GM12872 (cell line): ENCODE measurements around the gene MMP3.

Experiments
- TF ChIP-seq, protein P1 (sequence below): IDR thresholded peaks from 3 replicates; pipeline ENCODE4 v1.5.1; 2011; ENCODE audit warnings: low read depth, mild to moderate bottlenecking, low read length, moderate library complexity; ENCODE audit not compliant: insufficient read depth

MMP3 gene

DNA sequence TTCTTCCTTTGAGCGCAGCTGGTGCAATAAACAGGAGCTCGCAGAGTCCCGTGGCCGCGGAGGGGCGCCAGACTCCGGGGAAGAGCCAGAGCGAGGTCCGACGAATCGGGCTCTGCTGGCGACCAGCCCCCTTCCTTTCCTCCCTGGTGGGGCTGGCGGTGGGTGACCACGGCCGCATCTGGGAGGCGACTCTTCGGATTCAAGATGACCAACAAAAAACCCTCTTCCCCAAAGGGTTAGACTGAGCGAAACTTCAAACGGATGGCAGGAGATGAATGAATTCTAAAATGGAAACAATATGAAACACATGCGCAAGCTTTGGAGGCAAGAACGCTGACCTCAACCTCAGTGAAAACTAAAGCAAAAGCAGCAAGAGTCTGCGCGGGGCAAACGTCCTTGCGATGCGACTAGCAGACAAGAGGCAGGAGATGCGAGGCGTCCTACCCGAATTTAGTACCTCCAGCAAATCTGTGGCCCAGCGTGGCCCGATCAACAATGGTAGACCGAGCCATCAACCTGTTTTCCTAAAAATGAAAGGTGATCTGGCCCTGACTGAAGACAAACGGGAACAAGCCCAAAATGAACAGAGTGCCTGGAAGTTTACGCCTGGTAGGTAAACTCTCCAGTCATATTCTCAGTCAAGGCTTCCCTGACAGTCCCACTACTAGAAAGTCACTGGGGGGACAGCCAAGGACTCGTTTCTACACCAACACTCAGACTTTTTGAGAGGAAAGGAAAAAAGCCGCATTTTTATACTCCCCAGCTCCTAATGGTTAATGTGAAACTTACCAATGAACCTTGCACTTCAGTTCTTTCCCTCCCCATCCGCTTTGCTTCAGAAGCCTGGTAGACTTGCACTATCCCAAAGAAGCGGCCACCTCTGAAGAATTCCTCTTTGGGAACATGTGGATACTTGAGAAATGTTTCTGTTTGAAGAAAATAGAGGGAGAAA lies 11.6 kb downstream of the MMP3 start:
- TF ChIP-seq, protein P1, sequence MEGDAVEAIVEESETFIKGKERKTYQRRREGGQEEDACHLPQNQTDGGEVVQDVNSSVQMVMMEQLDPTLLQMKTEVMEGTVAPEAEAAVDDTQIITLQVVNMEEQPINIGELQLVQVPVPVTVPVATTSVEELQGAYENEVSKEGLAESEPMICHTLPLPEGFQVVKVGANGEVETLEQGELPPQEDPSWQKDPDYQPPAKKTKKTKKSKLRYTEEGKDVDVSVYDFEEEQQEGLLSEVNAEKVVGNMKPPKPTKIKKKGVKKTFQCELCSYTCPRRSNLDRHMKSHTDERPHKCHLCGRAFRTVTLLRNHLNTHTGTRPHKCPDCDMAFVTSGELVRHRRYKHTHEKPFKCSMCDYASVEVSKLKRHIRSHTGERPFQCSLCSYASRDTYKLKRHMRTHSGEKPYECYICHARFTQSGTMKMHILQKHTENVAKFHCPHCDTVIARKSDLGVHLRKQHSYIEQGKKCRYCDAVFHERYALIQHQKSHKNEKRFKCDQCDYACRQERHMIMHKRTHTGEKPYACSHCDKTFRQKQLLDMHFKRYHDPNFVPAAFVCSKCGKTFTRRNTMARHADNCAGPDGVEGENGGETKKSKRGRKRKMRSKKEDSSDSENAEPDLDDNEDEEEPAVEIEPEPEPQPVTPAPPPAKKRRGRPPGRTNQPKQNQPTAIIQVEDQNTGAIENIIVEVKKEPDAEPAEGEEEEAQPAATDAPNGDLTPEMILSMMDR = peak; percentile 45; the same call in 2 of the 3 replicates

DNA sequence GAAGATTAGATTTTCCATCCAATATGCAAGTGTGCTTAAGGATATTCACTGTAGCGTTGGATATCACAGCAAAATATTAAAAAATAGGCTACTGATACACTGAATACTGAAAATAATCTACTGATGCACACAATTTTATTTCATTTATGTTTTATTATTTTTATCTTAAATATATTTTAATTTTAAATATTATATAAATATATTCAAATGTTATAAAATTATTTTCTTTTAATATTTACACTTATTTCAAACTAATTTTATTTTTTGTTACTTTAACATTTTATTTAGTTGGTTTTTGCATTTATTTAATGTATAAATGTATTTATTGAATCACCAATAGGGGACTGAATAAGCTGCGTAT lies 12.3 kb downstream of the MMP3 start:
- TF ChIP-seq, protein P1 = no peak

DNA sequence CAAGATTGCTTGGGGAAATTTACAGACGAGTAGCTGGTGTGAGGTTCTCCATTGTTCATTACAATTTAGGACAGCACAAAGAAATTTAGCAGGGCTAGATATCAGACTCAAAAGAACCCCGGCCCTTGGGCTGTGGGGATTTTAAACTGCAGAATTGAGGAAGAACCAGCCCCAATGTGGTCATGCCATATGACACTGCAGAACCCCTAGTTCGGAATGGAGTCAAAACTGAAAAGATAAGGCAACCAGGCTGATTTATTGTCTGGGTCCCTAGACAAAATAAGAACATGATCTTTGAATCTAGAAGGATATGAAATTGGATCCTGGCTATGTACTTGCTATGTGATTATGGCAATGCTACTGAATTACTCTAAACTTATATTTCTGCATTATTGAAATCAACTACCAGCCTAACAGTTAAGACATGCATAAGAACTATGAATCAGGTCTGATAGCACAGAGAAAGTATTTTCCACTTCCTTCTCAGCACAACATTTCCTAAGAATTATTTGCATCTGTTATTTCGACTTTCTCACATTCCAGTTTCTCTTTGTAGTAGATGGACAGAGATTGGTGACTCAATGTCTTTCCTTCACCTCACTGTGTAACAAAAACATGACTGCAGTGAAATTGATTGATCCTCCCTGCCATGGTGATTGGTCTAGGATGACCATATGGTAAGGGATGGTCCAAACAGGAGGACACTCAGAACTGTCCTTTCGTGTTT lies 13.2 kb downstream of the MMP3 start:
- TF ChIP-seq, protein P1 = no peak

DNA sequence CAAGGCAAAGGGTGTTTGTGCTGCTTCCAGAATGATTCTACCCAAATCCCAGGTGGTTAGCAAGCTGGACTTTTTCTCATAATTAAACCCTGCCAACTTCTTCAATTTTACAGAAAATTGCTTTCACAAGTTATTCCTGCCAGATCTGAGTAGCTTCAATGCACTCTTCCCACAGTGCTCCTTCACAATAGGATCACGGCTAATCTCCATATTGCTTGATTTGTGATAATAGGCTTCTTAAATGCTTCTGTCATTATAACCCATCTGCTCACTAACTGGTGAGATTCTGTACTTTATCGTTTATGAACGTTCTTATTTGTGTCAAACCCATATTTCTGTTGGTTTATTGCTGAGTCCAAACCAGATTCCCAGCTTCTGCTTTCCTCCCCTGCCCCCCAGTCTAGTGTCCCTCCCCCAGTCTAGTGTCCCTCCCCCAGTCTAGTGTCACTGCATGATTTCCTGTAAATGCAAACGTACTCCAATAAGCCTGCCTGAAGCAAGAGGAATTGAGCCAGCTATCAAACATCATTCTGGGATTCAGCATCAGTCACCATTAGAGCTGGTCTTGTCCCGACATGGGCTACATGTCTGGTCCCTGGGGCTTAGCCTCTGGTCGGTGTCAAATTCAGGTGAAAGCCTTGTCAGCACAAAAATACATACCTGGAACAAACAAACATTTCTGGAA lies 14.0 kb downstream of the MMP3 start:
- TF ChIP-seq, protein P1 = no peak

DNA sequence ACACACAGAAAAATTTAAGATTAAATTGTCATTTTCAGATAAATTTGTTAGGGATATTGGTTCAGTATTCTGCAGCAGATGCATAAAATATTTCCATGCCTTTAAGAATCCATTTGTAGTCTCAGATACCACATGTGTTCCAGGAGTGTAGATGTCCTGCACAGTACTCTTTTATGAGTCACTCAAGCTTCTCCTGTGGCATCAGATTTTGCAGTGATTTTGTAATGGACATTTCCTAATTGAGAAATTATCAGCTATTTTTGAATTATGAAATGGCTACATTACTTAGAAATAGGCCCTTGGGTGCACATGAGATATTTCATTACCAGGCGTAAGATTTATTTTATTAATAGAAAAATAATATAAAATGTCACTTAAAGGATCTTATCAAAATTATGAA lies 18.9 kb downstream of the MMP3 start:
- TF ChIP-seq, protein P1 = no peak

DNA sequence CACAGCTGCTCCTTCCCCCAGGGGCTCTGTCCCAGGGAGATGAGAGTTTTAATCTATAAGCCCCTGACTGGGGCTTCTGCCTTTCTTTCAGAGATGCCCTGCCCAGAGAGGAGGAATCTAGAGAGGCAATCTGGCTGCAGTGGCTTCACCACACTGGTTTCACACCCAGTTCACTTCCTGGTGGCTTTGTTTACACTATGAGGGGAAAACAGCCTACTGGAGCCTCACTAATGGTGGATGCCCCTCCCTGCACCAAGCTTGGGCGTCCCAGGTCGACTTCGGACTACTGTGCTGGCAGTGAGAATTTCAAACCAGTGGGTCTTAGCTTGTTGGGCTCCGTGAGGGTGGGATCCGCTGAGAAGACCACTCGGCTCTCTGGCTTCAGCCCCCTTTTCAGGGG lies 23.9 kb downstream of the MMP3 start:
- TF ChIP-seq, protein P1 = no peak

DNA sequence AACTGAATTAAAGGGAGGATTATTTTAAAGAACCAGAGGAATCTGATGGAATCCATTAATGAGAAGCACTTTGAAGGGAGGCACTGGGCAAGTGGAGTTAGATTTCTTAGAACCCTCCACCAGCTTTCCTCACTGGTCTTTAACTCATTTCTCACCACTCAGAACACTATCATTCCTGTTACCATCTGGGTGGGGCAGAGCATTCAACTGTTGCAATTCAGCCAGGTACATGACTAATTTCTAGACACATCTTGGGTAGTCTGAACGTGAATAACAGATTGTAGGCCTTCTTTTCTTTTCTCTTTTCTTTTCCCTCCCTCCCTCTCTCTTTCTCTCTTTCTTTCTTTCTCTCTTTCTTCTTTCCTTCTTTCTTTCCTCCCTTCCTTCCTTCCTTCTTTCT lies 29.9 kb downstream of the MMP3 start:
- TF ChIP-seq, protein P1 = no peak
